GM20000 (cell line): ENCODE data around the gene HMGB4.

Experiments
- DNase-seq: peaks from one replicate; pipeline ENCODE4 v3.0.0; 2012; ENCODE audit warnings: low spot score
- TF ChIP-seq, protein P1 (sequence below): IDR thresholded peaks from 2 replicates; pipeline ENCODE4 v1.5.1; 2012; ENCODE audit warnings: mild to moderate bottlenecking, control low read depth; ENCODE audit errors: extremely low read depth, missing control alignments

Gene HMGB4

GRCh38 chr1:33826311-33826710, 37.6 kb upstream of the HMGB4 start:
- TF ChIP-seq, protein P1, sequence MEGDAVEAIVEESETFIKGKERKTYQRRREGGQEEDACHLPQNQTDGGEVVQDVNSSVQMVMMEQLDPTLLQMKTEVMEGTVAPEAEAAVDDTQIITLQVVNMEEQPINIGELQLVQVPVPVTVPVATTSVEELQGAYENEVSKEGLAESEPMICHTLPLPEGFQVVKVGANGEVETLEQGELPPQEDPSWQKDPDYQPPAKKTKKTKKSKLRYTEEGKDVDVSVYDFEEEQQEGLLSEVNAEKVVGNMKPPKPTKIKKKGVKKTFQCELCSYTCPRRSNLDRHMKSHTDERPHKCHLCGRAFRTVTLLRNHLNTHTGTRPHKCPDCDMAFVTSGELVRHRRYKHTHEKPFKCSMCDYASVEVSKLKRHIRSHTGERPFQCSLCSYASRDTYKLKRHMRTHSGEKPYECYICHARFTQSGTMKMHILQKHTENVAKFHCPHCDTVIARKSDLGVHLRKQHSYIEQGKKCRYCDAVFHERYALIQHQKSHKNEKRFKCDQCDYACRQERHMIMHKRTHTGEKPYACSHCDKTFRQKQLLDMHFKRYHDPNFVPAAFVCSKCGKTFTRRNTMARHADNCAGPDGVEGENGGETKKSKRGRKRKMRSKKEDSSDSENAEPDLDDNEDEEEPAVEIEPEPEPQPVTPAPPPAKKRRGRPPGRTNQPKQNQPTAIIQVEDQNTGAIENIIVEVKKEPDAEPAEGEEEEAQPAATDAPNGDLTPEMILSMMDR, result no peak
- no peak for DNase-seq

- DNase-seq, result no peak
- TF ChIP-seq, protein P1, result no peak
Observed at GRCh38 chr1:33826711-33827110, 37.2 kb upstream of the HMGB4 start.

GRCh38 chr1:33828059-33828458, 35.8 kb upstream of the HMGB4 start:
- no peak for DNase-seq
- TF ChIP-seq, protein P1, result no peak

DNA sequence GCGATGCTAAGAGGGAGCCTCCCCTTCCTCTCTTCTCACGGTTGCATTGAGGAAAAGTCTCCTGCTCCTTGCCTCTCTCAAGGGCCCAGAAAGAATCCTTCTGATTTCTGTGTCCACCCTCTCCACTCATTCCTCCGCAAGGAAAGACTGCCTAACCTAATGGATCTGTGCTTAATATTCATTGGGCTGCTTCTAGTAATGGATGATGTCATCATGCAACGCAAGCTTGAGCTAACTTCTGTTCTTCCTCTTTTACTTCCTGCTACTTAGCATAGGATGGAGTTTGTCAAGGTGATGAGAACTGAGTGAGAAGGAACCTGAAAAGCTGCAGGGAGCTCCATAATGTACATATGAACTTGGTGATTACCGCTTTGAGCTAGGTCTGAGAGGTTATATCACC, 35.2 kb upstream of the HMGB4 start:
- DNase-seq, result no peak

GRCh38 chr1:33836911-33837310, 27.0 kb upstream of the HMGB4 start:
- TF ChIP-seq, protein P1, result no peak
- no peak for DNase-seq

More for the DNA sequence above, 35.2 kb upstream of the HMGB4 start:
- TF ChIP-seq, protein P1, result no peak

DNA sequence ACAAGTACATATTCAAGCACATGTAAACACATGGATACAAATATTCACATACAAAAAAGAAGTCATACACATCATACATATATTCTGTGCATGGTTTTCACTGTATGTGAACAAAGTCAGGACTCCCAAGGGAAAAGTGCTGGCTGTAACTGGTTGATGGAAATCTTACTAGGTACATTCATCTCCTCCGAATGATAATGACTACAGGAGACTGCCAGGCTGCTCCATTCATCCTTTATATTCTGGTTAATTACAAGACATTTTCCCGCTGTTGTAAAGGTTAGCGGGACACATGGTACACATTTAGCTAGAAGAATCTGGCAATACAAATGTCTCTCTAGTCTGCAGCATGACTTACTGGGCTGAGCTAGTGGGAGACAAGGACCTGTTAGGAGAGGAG, 26.2 kb upstream of the HMGB4 start:
- TF ChIP-seq, protein P1, result no peak
- DNase-seq, result no peak

DNA sequence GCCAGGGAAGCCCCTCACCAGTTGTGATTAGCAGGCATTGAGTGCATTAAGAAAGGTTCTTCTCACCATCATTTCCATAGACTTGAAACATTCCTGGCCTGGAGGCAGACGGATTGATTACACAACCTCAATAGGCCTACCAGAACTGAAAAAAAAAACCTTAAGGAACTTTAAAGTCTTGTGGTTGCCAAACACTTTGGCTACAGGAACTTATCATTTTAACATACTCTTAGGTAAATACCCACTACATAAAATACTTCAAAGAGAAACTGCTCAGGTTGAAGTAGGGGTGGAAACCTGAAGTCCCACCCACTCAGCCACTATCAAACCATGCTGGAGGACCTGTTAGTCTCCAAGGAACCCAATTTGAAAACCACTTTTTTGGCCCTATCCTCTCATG, 22.4 kb upstream of the HMGB4 start:
- DNase-seq, result no peak
- TF ChIP-seq, protein P1, result no peak

DNA sequence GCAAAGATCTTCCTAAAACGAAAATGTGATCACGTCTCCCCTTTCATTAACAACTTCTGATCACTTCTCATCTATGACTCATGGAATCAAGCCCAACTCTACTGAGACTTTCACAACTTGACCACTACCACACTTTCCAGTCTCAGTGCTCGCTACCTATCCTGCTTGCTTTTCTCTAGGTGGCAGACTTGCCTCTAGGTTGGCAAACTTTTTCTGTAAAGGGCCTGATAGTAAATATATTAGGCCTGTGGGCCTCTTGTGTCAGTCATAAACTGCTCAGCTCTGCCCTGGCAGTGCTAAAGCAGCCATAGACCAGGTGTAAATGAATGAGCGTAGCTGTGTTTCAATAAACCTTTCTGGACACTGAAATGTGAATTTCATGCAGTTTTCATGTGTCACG, 21.5 kb upstream of the HMGB4 start:
- TF ChIP-seq, protein P1, result no peak

More for the DNA sequence above, 21.5 kb upstream of the HMGB4 start:
- no peak for DNase-seq
